Gastrocnemius medialis (tissue), 4 donors: ENCODE results near the gene SLC6A1.

Experiments
- CTCF ChIP-seq, 5 experiments: fragments of 450-650 bp in 3 of 5; fragments of 200-600 bp in 2 of 5; sonication (generic) in 2 of 5; IDR thresholded peaks in 4 of 5; conservative IDR thresholded peaks in 1 of 5; 1 replicate in 4 of 5; 2 replicates in 1 of 5; pipeline ENCODE4 v1.5.1; 2016 to 2019; ENCODE audit warnings: antibody characterized with exemption in 5 of 5, mild to moderate bottlenecking in 3 of 5, moderate library complexity in 3 of 5
- POLR2A ChIP-seq, 2 donors: fragments of 450-650 bp; IDR thresholded peaks; one replicate each; pipeline ENCODE4 v1.6.1; 2017; ENCODE audit warnings: antibody characterized with exemption in 2 of 2, mild to moderate bottlenecking in 2 of 2, moderate library complexity in 2 of 2

GRCh38 chr3:10984371-10984896 is 8.1 kb upstream of the SLC6A1 start:
- TF ChIP-seq POLR2A (IDR thresholded peaks at IDR 0.05) (no peak), CTCF (IDR thresholded peaks at IDR 0.05 in 4 of 5, conservative IDR thresholded peaks at IDR 0.05 in 1 of 5) (no peak)
